ENCODE data around the gene DDX23.

Gene DDX23

GRCh38 chr12:48827026-48827425 lies 24.9 kb downstream of the DDX23 start:
- H3F3A ChIP-seq (ENCODE audit: control insufficient read depth, insufficient read depth), result 0 out of 2 replicates have a peak, but pooled peaks cover 4% of the 10 kb centered on the region
- no peaks in the 10 kb centered on the region for H3K79me2 ChIP-seq (ENCODE audit: control insufficient read depth, low read length)
- H3K27me3 ChIP-seq (ENCODE audit: control insufficient read depth, low read length), result peaks cover 2% of the 10 kb centered on the region; the same call in 1 of the 2 replicates
- no peaks in the 10 kb centered on the region for H3K9me2 ChIP-seq (replicated peaks; ENCODE audit: control insufficient read depth, low read length)
- no peak overlapping the region for H3K4me2 ChIP-seq (ENCODE audit: low read length)
- no peak overlapping the region for H3K27ac ChIP-seq (ENCODE audit: low read depth, low read length)
- no peaks in the 10 kb centered on the region for H3K9me3 ChIP-seq (ENCODE audit: control insufficient read depth, insufficient read depth, low read length)
- peaks cover 41% of the 10 kb centered on the region for H3K36me3 ChIP-seq (ENCODE audit: control insufficient read depth, low read length)
- no peaks in the 10 kb centered on the region for H4K20me1 ChIP-seq (ENCODE audit: control insufficient read depth, insufficient read depth, low read depth, low read length)
- TF ChIP-seq, protein P1, sequence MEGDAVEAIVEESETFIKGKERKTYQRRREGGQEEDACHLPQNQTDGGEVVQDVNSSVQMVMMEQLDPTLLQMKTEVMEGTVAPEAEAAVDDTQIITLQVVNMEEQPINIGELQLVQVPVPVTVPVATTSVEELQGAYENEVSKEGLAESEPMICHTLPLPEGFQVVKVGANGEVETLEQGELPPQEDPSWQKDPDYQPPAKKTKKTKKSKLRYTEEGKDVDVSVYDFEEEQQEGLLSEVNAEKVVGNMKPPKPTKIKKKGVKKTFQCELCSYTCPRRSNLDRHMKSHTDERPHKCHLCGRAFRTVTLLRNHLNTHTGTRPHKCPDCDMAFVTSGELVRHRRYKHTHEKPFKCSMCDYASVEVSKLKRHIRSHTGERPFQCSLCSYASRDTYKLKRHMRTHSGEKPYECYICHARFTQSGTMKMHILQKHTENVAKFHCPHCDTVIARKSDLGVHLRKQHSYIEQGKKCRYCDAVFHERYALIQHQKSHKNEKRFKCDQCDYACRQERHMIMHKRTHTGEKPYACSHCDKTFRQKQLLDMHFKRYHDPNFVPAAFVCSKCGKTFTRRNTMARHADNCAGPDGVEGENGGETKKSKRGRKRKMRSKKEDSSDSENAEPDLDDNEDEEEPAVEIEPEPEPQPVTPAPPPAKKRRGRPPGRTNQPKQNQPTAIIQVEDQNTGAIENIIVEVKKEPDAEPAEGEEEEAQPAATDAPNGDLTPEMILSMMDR (IDR thresholded peaks at IDR 0.05; ENCODE audit: low read depth, low read length, poor library complexity, severe bottlenecking), result no peak
- no peak for TF ChIP-seq EZH2phosphoT487 (IDR thresholded peaks at IDR 0.05; ENCODE audit: borderline replicate concordance, low read length)
- H3K4me3 ChIP-seq (ENCODE audit: low read length), result no peak overlapping the region
- peaks cover 11% of the 10 kb centered on the region for H3K4me1 ChIP-seq (ENCODE audit: control insufficient read depth, low read length)

- Histone ChIP-seq H3K4me1 (ENCODE audit: control insufficient read depth, low read length) (peaks cover 11% of the 10 kb centered on the region), H3K36me3 (ENCODE audit: control insufficient read depth, low read length) (peaks cover 35% of the 10 kb centered on the region), H3K79me2 (ENCODE audit: control insufficient read depth, low read length) (no peaks in the 10 kb centered on the region), H3K4me3 (ENCODE audit: low read length) (no peak overlapping the region), H3K27me3 (ENCODE audit: control insufficient read depth, low read length) (peaks cover 5% of the 10 kb centered on the region; the same call in 1 of the 2 replicates), H4K20me1 (ENCODE audit: control insufficient read depth, insufficient read depth, low read depth, low read length) (no peaks in the 10 kb centered on the region), H3F3A (ENCODE audit: control insufficient read depth, insufficient read depth) (0 out of 2 replicates have a peak, but pooled peaks cover 4% of the 10 kb centered on the region), H3K4me2 (ENCODE audit: low read length) (no peak overlapping the region), H3K9me3 (ENCODE audit: control insufficient read depth, insufficient read depth, low read length) (no peaks in the 10 kb centered on the region), H3K27ac (ENCODE audit: low read depth, low read length) (no peak overlapping the region), H3K9me2 (replicated peaks; ENCODE audit: control insufficient read depth, low read length) (no peaks in the 10 kb centered on the region)
- no peak for TF ChIP-seq EZH2phosphoT487 (IDR thresholded peaks at IDR 0.05; ENCODE audit: borderline replicate concordance, low read length)
- TF ChIP-seq, protein P1 (IDR thresholded peaks at IDR 0.05; ENCODE audit: low read depth, low read length, poor library complexity, severe bottlenecking), result no peak
These were observed 25.6 kb downstream of the DDX23 start for GRCh38 chr12:48826209-48826855.

GRCh38 chr12:48824905-48825304 lies 27.1 kb downstream of the DDX23 start:
- H3K27me3 ChIP-seq (ENCODE audit: control insufficient read depth, low read length), result peaks cover 5% of the 10 kb centered on the region; the same call in 1 of the 2 replicates
- H3K27ac ChIP-seq (ENCODE audit: low read depth, low read length), result no peak overlapping the region
- H4K20me1 ChIP-seq (ENCODE audit: control insufficient read depth, insufficient read depth, low read depth, low read length), result no peaks in the 10 kb centered on the region
- H3K4me1 ChIP-seq (ENCODE audit: control insufficient read depth, low read length), result peaks cover 11% of the 10 kb centered on the region
- H3K36me3 ChIP-seq (ENCODE audit: control insufficient read depth, low read length), result peaks cover 20% of the 10 kb centered on the region
- H3F3A ChIP-seq (ENCODE audit: control insufficient read depth, insufficient read depth), result 0 out of 2 replicates have a peak, but pooled peaks cover 4% of the 10 kb centered on the region
- H3K4me2 ChIP-seq (ENCODE audit: low read length), result no peak overlapping the region
- H3K9me3 ChIP-seq (ENCODE audit: control insufficient read depth, insufficient read depth, low read length), result no peaks in the 10 kb centered on the region
- TF ChIP-seq, protein P1 (IDR thresholded peaks at IDR 0.05; ENCODE audit: low read depth, low read length, poor library complexity, severe bottlenecking), result no peak
- TF ChIP-seq EZH2phosphoT487 (IDR thresholded peaks at IDR 0.05; ENCODE audit: borderline replicate concordance, low read length), result no peak
- H3K79me2 ChIP-seq (ENCODE audit: control insufficient read depth, low read length), result no peaks in the 10 kb centered on the region
- H3K4me3 ChIP-seq (ENCODE audit: low read length), result no peak overlapping the region
- H3K9me2 ChIP-seq (replicated peaks; ENCODE audit: control insufficient read depth, low read length), result no peaks in the 10 kb centered on the region

All from DOHH2 (cell line).